Amniotic epithelial cell (primary cell): Measurements from ENCODE around the gene ZDHHC11.
A peak's percentile ranks its signal among the peaks of the same experiment; 100 is the strongest.

Experiments
- DNase-seq: peaks from one replicate; pipeline ENCODE4 v3.0.0-alpha.2; 2010; ENCODE audit warnings: low read depth

The ZDHHC11 gene, protein sequence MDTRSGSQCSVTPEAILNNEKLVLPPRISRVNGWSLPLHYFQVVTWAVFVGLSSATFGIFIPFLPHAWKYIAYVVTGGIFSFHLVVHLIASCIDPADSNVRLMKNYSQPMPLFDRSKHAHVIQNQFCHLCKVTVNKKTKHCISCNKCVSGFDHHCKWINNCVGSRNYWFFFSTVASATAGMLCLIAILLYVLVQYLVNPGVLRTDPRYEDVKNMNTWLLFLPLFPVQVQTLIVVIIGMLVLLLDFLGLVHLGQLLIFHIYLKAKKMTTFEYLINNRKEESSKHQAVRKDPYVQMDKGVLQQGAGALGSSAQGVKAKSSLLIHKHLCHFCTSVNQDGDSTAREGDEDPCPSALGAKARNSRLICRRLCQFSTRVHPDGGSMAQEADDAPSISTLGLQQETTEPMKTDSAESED

DNA sequence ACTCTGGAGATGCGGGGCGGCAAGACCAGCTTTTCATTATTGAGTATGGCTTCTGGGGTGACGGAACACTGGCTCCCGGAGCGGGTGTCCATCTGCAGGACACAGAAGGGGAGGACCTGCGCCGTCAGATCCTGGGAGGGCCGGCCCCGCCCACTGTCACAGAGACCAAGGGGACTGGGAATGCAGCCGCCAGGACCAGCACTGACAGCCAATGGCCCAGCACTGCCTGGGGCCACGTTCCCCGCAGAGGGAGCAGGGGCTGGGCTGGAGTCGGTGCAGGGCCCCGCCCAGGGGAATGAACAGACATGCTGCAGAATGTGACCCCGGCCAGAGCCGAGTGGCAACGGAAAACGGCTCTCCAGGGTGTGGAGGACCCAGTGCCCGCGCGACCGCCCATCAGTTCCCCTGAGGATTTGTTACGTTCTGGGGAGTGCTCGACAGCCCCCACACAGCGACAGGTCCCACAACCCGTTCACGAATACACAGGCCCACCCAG lies at the start of gene ZDHHC11:
ZDHHC11 (minus strand) TSS at position 476 of the 496 bp plus-strand sequence; CDS start at position 92, 384 bp downstream.
- DNase-seq: no peak

DNA sequence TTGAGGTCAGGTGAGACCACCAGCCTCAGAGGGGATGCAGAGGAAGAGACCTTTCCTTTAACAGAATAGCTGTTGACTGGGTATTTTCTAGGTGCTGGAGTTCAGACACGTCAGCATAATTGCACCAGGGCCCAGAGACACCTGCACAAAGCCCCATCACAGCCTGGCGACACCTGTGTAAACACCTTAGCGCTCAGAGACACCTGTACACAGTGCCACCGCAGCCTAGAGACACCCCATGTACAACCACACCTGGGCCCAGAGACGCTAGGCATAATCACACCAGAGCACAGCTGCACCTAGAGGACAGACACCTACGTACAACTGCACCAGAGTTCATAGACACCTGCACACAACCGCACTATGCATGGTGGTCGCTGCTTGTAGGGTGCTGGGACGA lies 42.9 kb upstream of the ZDHHC11 start:
- no peak for DNase-seq

DNA sequence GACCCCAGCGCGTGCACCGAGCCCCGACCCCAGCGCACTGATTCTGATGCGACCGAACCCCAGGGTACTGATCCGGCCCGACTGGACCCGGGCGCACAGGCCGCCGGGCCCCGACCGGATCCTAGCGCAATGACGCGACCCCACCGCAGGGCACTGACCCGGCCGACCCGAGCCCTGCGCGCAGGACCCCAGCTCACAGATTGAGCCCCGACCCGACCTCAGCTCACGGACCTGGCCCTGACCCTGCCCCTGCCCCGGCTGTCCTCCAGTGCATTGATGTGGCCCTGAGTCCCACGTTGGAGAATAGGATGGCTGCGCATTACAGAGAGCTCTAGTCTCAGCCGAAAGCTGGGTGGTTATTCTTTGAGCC lies 42.3 kb upstream of the ZDHHC11 start:
- DNase-seq: no peak

DNA sequence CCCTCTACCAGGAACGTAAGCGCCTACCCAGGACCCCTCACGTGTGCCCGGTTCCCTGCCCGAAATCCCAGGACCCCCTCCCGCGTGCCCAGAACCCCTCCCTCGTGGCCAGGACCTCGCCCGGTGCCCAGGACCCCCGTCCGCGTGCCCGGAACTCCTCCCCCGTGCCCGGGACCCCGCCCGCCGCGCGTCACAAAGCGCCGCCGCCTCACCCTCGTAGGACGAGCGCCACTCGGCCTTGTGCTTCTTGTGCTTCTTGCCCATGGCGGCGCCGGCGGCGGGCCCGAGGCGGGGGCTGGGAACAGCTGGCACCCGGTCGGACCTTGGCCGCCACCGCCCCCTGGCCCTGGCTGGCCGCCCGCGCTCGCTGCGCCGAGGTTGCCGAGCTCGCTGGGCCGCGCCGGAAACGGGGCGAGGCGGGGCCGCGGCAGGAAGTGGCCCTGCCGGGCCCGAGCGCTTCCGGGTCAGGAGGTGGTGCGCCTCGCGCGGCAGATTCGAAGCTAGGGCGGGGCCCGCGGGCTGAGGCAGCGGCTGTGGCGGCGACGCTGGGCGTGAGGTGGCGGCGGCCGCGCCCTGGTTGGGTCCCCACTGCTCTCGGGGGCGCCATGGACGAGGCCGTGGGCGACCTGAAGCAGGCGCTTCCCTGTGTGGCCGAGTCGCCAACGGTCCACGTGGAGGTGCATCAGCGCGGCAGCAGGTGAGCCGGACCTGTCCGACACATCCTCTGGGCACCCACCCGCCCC lies 41.8 kb upstream of the ZDHHC11 start, which contains the start of the genes BRD9 and TRIP13:
BRD9 (minus strand) TSS at position 408 of the 743 bp plus-strand sequence; CDS start at position 264, 144 bp downstream.
TRIP13 (plus strand) TSS at position 491 of the 743 bp plus-strand sequence; CDS start at position 606, 115 bp downstream.
- DNase-seq: peak; percentile 54

DNA sequence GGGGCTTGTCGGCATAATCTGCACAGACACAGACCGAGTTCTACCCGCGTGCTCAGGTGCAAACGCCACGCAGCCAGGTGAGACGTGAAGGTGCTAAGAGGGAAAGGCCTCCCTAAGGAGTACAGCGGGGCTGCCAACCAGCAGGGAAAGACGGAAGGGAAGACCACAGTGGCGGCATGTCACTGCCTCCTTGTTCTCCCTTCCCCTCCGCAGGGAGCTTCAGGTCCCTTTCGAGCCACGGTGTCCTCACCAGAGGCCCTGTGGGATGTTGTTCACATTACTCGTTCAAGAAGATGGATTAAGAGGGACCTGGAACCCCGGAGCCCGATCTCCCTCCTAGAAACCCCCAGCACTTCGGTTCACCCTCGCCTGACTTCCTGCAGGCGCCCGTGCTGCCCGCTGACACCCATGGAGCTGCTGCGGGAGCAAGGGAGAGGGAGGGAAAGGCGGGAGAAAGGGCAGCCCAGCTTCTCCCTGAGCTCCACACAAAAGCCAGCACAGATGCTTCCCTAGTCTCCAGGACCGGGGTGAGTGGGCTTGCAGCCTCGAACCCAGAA lies 41.1 kb upstream of the ZDHHC11 start:
- DNase-seq: peak; percentile 12

DNA sequence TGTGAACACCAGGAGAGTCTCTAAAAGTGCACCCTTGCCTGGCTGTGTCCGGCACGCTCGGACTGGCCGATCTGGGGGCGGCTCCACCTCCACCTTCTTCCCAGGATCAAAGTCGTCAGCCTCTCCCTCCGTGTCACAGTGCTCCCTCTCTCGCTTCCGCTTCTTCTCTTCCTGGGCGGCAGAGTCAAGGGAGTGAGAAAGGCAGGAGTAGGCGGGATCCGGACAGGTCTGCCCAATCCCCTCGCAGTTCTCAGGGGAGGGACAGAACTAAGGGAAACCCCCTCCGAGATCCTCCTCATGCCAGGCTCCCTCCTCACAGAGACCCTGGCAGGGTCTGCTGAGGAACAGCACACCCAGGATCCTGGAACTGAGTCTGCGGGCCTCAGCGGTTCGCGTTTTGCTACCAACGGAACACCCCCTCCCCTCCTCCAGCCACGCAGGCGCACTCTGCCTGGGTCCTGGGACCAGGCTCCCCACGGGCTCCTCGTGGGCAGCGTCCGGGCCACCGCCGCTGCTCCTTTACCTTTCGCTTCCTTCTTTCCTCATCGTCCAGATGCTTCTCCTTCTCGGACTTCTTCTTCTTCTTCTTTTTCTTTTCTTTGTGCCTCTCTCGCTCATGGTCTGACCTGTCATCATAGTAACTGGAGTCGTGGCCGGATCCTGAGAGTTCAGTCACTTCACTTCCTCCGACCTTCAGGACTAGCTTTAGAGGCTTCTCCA lies 40.5 kb upstream of the ZDHHC11 start:
- DNase-seq: no peak

DNA sequence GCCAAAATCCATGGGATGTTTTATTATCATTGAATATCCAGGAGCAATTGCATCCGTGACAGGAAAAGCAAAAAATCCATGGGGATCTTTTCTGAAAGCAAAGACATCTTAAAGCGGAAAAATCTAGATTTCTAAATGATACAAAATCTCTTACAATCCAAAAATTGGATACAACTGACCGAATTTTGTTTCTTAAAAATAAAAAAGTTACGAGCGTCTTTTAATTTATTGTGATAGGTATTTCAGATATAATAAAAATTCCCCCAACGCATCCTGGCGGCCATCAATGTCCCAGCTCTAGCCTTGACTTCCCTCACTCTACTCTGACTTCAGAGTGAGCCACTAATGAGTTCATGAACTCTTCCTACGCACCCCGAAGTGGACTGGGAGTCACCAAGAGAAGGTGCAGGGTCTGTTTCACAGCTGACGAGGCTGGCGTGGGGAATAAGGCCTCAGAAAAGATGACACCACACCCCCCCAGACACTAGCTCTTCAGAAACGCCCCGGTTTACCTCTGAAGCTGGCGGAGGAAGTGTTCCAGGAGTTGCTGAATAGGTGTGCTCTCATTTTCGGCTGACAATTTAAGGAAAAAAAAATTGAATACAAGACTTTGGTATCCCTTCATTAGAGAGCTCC lies 38.4 kb upstream of the ZDHHC11 start:
- no peak for DNase-seq

DNA sequence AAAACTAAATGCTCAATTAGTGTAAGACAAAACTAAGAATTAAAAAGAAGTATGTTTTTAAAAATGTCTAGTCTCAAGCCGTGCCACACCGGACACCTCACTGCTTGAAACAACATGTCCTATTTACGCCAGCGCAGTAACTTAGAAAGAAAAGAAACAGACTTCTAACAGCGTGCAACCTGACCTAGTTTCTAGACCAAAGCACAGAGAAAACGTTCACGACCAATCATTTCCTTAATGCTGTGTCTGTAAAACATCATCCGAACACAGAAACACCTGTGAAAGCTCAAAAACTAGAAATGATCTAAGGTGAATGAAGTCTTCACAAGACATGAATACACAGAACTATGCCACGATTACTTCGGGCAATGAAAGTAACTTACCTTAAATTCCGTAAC lies 37.9 kb upstream of the ZDHHC11 start:
- DNase-seq: no peak

DNA sequence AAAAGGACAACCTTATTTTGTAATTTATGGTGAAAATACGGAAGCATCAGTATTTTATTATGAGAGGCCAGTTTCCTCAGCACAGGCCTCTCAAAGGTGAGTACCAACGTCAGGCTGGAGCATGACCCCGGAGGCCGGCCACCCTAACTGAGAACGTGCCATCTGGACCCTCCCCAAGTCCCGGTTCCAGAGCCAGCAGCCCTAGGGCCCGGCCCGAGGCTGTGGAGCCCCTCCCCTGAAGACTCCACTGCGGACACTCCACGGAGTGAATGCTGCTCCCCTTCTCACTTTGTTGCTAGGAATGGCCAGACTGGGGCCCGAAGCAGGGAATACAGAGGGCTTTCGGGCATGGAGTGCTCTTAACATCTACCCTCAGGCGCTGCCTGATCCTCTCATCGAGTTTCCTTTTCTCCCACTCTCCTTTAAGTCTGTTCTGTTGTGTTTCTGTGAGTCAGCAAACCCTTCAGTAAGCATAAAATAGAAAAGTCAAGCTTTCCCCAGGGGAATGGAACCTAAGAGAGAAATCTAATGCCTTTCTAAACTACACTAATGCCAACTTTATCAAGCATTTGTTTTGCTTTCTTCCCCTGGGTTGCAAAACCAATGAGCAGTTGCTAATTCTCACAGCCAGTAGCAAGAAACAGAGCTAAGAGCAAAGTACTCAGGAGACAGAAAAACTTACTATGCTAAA lies 37.3 kb upstream of the ZDHHC11 start:
- DNase-seq: no peak

DNA sequence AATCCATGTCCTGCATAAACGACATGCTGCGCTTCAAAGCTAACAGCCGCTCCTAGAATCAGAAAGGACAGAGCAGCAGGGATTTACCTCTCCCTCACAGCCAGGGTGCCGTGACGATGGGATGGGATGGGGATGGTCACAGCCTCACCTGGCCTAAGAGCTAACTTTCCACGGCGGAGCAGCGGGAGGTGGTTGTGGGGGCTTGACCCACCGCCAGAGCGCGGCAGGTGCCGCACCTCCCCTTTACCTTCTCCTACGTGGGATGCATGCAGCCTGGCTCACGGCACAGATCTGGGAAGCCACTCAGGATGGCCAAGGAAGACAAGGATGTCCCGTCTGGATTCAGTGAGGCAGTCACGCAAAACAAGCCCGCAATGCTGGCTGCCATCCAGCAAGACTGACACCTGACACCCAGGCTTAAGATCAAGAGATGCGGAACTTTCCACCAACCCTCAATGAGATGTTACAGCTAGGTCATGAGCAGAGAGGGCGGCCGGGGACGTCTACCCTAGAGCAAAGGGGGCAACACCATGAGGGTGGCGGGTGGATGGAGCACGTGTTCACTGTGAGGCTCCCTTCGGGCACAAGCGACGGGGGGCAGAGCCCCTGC lies 36.0 kb upstream of the ZDHHC11 start:
- DNase-seq: no peak

DNA sequence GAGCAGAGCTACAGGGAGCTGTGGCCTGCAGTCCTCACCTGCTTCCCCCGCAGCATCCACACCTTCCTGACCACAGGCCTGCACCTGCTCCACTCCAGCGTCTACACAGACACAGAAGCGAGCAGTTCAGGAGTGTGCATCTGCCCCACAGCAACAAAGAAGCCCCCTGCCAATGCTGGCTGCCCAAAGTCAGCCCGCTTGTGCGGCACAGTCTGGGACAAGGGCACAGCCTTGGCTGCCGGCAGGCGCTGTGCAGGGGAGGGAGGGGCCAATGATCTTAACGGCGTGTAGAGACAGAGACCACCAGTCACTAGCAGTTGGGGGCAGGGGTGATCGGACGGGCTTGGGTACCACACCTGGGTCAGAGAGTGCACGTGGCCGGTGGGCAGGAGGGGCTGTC lies 35.2 kb upstream of the ZDHHC11 start:
- DNase-seq: no peak

DNA sequence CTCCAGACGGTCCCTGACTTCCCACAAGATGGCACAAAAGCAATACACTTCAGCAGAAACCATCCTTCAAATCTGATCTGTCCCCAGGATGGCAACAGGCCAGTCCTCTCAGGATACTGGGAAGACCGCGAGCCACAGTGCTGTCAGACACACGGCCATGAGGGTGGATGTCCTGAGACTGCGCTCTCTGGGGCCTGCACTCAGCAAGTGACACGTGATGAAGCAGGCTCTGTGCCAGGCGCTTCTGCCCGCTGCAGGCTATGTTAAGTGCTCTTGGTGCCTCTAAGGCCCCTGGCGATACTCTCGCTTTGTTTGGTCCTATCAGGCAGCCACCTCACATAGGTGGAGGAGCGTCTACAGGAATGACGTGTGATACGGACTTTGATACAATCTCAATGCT lies 34.7 kb upstream of the ZDHHC11 start:
- DNase-seq: no peak

DNA sequence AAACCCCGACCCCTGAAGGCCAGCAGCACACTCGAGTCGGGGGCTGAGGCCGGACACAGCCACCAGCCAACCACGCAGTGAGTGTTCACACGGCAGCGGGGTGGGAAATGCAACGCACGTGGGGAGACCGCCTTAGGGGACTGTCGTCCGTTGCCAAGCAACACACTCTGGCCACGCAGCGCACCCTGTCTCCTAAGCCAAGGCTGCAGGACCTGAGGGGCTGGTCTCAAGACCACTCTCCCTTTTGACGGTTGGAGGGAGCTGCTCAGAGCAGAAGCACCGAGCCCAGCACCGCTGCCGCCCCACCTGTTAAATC lies 34.3 kb upstream of the ZDHHC11 start:
- DNase-seq: no peak

DNA sequence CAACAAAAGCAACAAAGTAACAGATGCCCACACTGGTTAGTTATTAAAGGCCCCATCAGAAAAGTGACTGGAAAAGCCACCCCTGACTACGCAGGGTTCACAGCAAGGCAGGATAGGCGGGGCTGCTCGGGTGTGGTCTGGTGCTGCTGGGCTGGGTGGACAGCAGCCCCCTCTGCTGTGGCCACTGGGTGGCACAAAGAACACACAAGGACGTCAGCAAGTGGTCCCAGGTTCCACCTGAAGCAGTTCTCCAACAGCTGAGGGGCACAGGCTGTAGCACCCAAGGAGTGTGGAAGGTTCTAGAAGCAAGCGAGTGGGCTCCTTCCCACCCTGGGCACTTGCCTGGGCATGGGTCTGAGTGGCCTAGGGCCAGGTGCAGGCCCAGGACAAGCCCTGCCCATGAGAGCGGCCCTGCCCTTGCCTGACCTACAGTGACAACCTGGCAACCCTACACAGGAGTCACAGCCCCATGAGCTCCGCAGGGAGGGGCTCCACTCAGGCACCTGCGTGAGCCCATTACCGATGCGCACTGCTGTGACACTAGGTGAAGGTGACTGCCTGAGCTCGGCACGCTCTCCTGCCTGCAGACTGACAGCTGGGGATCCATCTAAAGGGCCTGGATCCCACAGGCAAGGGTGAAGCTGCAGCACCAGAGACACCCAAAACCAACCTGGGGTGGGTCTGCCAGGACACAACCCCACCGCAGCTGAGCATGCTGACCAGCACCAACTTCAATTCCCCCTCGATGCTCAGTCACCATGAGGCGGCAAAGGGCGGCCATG lies 33.8 kb upstream of the ZDHHC11 start:
- no peak for DNase-seq

DNA sequence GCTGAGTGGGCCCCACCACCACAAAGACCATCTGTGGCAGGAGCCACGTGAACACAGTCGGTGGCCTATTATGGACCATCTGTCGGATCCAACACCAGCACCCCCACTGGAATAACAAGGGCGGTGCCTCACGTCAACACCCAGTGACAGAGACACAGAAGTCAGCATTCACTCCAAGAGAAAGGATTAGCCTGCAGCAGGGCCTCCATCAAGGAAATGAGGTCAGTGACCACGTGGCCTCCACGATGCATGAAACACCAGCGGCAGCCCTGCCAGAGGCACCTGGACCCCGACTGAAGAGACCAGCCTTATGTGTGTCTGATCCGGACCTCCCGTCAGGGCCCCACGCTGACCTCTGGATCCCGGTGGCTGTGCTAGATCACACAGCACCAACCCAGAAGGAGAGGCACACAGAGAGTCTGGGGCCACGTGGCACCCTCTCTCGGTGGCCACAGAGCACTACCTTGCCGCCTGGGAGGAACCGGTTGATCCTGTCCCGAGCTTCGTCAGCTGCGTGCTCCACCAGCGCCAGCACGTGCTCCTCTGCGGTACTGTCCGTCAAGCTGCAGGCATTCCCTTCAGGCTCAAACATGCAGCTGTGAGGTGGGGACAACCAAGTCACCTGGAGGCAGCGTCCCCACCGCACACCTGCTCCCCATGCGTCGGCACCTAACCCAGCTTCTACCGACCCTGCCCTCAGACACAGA lies 32.8 kb upstream of the ZDHHC11 start:
- no peak for DNase-seq

DNA sequence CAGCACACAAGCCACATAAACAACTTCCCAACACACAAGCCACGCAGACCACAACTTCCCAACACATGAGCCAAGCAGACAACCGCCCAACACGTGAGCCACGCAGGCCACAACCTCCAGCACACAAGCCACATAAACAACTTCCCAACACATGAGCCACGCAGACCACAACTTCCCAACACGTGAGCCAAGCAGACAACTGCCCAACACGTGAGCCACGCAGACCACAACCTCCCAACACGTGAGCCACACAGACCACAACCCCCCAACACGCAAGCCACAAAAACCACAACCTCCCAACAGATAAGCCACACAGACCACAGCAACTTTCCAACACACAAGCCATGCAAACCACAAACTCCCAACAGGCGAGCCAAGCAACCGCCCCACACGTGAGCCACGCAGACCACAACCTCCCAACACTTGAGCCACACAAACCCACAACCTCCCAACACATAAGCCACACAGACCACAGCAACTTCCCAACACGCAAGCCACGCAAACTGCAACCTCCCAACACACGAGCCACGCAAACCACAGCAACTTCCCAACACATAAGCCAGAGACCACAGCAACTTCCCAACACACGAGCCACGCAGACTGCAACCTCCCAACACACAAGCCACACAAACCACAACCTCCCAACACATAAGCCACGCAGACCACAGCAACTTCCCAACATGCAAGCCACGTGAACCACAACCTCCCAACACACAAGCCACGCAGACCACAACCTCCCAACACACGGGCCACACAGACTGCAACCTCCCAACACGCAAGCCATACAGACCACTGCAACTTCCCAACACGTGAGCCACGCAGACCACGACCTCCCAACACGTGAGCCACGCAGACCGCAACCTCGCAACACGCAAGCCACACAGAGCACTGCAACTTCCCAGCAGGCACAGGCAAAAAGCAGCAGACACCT lies 31.7 kb upstream of the ZDHHC11 start:
- DNase-seq: no peak

DNA sequence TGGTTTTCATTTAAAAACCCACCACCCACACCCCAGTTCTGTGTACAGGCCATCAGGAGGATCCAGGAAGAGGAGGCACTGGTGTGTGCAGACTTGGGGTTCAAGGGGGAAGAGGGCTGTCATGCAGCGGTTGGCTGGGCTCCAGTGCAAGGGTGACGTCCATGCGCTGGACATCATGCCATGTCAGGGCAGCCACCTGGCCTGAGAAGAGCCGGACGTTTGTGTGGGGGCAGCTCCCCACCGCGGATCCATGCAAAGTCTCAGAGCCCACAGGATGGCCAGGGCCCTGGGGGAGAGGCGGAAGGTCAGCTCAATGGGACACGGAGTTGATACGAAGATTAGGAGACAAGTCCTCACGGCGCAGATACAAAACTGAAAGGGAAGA lies 30.8 kb upstream of the ZDHHC11 start:
- DNase-seq: no peak
